ENCODE results near the gene XKR7. TPM values are rescaled to one million over a fixed set of nuclear protein-coding genes. Genes with fewer than 3 reads are reported as not detected.
A peak's percentile ranks its signal among the peaks of the same experiment; 100 is the strongest.

The XKR7 gene
- total RNA-seq, 1 experiment from 2014 or later: 1.3 TPM

DNA sequence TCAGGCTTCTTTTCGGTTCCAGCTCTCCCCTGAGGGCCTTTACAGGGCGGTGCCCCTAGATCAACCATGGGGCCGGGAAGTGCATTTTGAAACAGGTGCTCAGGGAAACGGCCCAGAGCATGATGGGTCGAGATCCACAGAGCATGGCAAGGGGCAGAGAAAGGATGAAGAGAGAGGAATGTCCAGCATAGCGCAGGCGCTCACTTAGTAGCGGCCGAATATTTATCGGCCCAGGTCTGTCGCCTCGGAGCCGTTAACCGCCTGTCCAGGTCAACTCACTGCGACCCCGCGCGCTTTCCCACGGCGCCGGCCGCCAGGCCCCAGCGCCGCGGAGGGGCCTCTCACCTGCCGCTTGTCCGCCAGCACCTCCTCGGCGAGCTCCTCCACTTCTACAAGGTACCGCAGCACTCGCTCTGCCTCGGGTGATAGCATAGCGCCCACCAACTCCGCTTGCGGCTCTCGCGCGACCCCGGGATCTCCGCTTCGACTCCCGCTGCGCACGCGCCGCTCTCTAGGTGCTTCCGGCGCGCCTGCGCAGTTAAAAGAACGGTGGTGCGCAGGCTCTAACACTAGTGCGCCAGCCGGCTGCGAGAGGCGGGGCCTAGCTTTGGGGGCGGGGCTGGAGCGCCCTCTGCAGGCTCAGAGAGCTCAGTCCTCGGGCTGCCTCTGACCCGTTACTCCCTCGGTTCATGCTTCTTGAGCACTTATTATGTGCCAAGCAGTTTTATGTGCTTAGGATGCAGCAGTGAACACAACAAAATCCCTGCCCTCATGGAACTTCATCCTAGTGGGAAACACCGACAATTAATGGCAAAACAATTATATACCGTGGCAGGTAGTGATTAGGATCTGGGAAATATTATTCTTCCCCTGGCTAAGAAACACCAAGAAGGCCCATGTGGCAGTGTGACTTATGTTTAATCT, 16.2 kb upstream of the XKR7 start, which contains the start of gene PDRG1:
PDRG1 (minus strand) TSS at position 517 of the 924 bp plus-strand sequence; CDS start at position 432, 85 bp downstream.
- H3K56ac ChIP-seq (ENCODE audit: insufficient read length, low read depth, low read length): no peak within 1 kb of the TSS
- TF ChIP-seq CTCF (conservative IDR thresholded peaks at IDR 0.05): peak; percentile 99

More for the DNA sequence above, 16.2 kb upstream of the XKR7 start, which contains the start of gene PDRG1:
- no peaks in the 10 kb centered on the region for H3K9me3 ChIP-seq (ENCODE audit: control insufficient read depth, low read depth, low read length)
- peaks cover 5% of the 10 kb centered on the region; the same call in 1 of the 2 replicates for H3K79me2 ChIP-seq (ENCODE audit: insufficient read depth, low read length)
- no peak within 1 kb of the TSS for H3T11ph ChIP-seq (ENCODE audit: low read length)
- no peak within 1 kb of the TSS for H3K23ac ChIP-seq (ENCODE audit: insufficient read length, low read depth, low read length)
- H4K20me1 ChIP-seq (ENCODE audit: control insufficient read depth, insufficient read depth, insufficient read length): no peaks in the 10 kb centered on the region
- H2BK20ac ChIP-seq (ENCODE audit: low read depth, low read length, poor library complexity, severe bottlenecking): no peak within 1 kb of the TSS
- no peak within 1 kb of the TSS for H4K8ac ChIP-seq (replicated peaks; ENCODE audit: insufficient read length, low read depth, low read length)
- no peak within 1 kb of the TSS for H2BK15ac ChIP-seq (ENCODE audit: low read depth, low read length)
- H3K27ac ChIP-seq (ENCODE audit: insufficient read length, low read depth, low read length): no peak within 1 kb of the TSS
- Mint-ChIP-seq H3K4me3 (peak within 1 kb of the TSS; percentile 98 to 99), H3K27me3 (ENCODE audit: low read depth) (peaks cover 34% of the 10 kb centered on the region), H3K4me1 (peaks cover 9 to 15% of the 10 kb centered on the region in 2 experiments), H3K9me3 (no peaks in the 10 kb centered on the region; a peak in 2 of 5 replicates), H3K27ac (peak within 1 kb of the TSS; percentile 86 to 98 (median 86); a peak in 6 of 7 replicates), H3K36me3 (ENCODE audit: insufficient read depth in 1 of 3, low read depth in 3 of 3) (peaks cover 26 to 34% (median 31%) of the 10 kb centered on the region in 3 experiments)
- H2BK120ac ChIP-seq (ENCODE audit: low read depth, low read length, poor library complexity, severe bottlenecking): no peak within 1 kb of the TSS
- H2BK12ac ChIP-seq (ENCODE audit: insufficient read length, low read depth, low read length): no peak within 1 kb of the TSS
- no CpG with 5 or more reads among the region's 63 CpGs for WGBS (ENCODE audit: extremely low coverage, insufficient read length, low lambda C conversion rate)
- peak; percentile 98 for DNase-seq
- no peak within 1 kb of the TSS for H2AFZ ChIP-seq (ENCODE audit: low read length)
- peak within 1 kb of the TSS; percentile 78 for H3K4me2 ChIP-seq (ENCODE audit: insufficient read depth, insufficient read length, low read length)
- no peak within 1 kb of the TSS for H3K18ac ChIP-seq (ENCODE audit: insufficient read length, low read depth, low read length)
- no peak within 1 kb of the TSS for H2BK5ac ChIP-seq (ENCODE audit: insufficient read length, low read length)
- peaks cover 7% of the 10 kb centered on the region for H3K23me2 ChIP-seq (ENCODE audit: insufficient read length, low read depth, low read length, poor library complexity, severe bottlenecking)
- no peak within 1 kb of the TSS for H4K5ac ChIP-seq (ENCODE audit: insufficient read length, low read depth, low read length)
- no peaks in the 10 kb centered on the region for H3K27me3 ChIP-seq (ENCODE audit: insufficient read depth, low read length)
- H4K91ac ChIP-seq (ENCODE audit: insufficient read length, low read depth, low read length): no peak within 1 kb of the TSS
- peak within 1 kb of the TSS; percentile 40 for H3K9ac ChIP-seq (ENCODE audit: extremely low read depth, insufficient read length, low read length)
- peaks cover 10% of the 10 kb centered on the region for H3K79me1 ChIP-seq (ENCODE audit: insufficient read depth, low read depth, low read length, poor library complexity, severe bottlenecking)
- no peak within 1 kb of the TSS for H2AK5ac ChIP-seq (ENCODE audit: insufficient read length, low read length)
- H3K14ac ChIP-seq (ENCODE audit: insufficient read depth, low read length): peak within 1 kb of the TSS; percentile 6; the same call in 1 of the 2 replicates
- no peaks in the 10 kb centered on the region for H3K4me1 ChIP-seq (ENCODE audit: insufficient read depth, low read length)
- H3K4ac ChIP-seq (ENCODE audit: low read depth, low read length): no peak within 1 kb of the TSS

All from H9 (cell line).